HG03097 (cell line): ENCODE results near the gene C1QTNF1.
A peak's percentile ranks its signal among the peaks of the same experiment; 100 is the strongest.
"Not testable (repeated sequence)": the region's sequence is repeated elsewhere in the genome, so short reads cannot be mapped to it uniquely, and the experiment has no call there.

ENCODE experiments used
- ATAC-seq: cut with Tn5 transposase; IDR thresholded peaks from one replicate; pipeline ENCODE4 v1.9.1; 2021; ENCODE audit not compliant: unreplicated experiment, low FRiP score

The C1QTNF1 gene

DNA sequence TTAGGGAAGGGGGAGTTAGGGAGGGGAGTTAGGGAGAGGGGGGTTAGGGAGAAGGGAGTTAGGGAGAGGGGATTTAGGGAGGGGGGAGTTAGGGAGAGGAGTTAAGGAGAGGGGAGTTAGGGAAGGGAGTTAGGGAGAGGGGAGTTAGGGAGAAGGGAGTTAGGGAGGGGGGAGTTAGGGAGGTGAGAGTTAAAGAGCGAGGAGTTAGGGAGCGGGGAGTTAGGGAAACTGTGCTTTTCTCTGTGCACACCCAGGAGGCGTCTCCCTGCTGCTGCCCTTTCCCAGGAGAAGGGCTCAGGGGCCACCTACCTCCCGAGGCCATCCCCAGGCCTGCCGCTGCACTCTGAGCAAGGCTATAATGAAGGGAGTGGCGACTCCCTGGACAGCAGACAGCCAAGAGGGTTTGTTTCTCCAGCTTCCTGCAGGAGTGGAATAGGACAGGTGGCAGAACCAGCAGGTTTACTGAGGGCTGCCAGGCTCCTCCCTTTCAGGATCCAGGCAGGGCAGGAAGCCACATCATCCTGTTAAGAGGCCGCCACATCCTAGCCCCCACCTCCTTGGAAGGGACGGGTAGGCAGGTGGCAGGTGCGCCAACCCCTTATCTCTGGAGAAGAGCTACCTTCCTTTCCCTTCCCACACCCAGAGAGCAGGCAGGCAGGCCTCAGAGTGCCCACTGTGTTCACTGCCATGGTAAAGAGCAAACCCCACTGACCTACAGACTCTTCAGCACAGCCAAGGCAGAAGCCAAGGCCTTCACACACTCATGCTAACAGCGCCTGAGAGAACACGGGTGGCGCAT lies 18.7 kb upstream of the C1QTNF1 start:
- no peak for ATAC-seq

DNA sequence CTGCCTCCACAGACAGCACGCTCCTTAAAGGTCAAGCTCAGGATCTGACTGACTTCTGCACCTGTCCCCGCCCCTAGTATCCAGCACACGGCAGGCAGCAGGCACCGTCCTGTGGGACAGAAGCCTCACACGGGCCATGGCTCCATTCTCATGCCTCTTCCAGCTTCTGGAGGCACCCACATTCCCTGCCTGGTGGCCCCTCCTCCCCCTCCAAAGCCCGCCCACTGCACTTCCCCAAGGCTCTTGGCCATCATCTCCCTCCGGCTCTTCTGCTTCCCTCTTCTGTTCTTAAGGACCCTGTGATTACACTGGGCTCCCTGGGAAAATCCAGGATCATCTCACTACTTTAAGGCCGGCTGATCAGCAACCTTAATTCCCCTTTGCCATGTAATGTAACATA lies 17.9 kb upstream of the C1QTNF1 start:
- no peak for ATAC-seq

DNA sequence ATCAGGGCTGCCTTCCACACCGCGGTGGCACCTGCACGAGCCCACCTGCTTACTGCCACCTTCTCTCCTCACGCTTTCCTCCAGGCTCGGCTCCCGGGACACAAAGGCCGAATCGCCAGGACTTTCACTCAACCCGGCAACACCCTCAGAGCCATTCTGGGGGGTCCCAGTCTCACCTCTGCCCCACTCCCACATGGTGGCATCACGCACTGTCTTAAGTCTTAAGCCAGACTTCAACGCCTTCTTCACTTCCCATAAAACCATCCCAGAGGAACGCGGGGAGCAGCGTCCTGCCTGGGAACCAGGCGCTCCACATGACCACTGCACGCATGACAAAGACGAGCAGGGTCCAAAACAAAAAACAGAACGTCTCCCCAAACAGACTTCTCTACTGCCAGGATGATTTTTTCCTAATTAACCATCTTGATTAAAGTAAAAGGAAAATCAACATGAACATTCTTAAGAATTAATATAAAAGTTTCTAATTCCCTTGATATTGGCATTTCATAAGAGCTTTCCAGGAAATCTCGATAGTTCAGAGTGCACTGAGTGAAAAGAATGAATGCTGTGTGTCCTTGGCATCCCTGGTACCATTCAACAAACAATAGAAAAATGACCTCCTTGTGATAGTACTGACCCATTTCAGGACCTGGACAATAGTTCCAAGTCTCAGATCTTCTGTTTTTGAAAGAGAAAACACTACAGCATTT lies 17.0 kb upstream of the C1QTNF1 start:
- ATAC-seq, result no peak

DNA sequence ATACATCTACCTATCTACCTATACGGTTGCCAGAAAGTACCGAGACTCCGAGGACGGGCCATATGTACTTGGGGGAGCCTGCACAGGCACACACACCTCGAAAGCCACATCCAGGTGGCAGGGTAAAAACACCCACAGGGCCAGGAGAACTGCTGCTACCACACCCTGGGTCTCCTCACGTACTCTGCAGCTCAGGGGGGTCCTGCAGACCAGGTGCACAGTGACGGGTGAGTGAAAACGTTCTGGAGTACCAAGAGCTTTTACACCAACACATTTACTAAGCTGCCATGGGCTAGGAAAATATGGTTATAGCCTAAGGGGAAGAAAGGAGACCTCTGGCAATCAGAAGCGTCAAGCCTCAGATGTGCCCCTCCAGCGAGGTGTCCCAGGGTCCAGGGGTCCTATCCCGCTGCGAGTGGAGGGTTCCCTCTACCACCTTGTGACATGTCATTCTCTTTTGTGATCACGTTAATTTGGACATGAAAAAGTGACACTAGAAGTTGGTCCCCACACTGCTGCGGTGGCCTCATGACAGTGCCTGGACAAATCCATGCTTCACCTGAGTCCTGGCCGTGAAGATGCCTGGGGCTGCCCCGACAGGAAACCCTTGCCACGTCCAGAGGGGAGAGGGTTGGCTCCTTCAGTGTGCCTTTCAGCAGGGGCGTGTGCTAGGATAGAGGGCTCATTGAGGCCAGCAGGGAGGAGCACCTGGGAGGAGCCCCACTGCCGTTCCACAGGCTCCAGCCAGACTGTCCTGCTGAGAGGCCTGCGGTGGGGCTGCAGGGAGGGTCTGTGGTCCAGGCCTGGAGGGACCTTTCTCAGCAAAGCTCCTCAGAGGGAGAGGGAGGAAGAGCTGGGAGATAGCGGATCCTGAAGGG lies 16.2 kb upstream of the C1QTNF1 start:
- no peak for ATAC-seq

DNA sequence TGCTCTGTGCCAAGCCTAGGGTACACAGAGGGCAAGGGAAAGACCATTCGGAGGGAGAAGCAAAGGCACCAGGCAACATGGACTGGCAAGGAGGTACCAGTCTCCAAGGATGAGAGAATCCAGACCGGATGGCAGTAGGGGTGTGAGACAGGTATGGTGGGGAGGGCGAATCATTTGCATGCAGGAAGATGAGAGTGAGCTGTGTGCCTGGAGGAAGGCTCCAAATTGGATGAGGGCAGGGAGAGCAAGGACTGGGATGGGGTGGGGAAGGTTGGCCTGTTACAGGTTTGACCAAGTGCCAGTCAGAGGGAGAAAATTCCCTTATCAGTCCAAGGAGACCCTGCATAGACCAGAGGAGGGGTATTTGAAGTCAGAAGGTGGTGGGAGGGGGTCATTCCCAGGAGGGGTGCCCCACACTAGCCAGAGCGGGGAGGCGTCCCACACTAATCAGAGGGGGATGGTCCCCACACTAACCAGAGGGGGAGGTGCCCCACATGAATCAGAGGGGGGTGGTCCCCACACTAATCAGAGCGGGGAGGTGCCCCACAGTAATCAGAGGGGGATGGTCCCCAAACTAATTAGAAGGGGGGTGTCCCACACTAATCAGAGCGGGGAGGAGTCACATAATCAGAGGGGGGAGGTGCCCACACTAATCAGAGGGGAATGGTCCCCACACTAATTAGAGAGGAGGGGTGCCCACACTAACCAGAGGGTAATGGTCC lies 15.1 kb upstream of the C1QTNF1 start:
- peak; percentile 4 for ATAC-seq

DNA sequence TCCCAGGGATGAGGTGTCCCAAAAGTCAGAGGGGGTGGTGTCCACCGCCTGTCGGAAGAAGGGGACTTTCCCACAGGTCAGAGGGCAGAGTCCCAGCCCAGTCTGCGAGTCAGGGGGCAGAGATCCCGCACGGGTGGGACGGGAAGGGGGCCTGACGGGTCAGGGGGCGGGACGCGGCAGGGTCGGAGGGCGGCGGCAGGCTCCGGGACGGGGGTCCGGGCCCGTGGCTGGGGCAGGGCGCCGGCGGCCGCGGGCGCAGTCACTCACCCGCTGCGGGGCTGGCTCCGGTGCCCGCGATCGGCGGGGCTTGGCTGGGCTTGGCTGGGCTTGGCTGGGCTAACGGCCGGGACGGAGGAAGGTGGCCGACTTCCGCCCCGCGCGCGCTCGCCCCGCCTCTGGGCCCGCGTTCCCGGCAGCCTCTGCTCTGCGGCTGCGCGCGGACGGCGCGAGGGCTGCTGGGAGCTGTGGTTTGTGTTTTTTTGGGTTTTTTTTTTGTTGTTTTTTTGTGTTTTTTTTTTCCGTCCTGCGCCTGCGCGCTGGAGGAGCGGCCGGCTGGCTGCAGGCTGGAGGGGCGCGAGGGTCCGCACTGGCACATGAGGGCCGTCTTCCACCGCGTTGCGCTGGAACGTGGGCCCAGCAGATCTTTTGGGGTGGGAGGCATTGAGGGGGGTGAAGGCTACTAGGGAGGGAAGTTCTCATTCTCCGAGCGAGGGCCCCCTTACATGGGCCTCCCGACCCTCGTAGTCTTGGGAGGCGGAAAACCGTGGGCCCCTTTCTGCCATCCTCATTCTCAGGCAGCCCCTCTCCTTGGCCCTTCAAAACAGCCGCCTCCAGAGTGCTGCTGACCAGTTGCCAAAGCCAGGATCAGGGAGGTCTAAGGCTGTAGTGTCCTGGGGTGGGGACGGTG lies 14.3 kb upstream of the C1QTNF1 start, which contains the start of gene CANT1:
TSS of gene CANT1 (minus strand) at position 368 of the 907 bp plus-strand sequence. CDS start 12,142 bp downstream, outside the sequence.
- peak; percentile 75 for ATAC-seq

DNA sequence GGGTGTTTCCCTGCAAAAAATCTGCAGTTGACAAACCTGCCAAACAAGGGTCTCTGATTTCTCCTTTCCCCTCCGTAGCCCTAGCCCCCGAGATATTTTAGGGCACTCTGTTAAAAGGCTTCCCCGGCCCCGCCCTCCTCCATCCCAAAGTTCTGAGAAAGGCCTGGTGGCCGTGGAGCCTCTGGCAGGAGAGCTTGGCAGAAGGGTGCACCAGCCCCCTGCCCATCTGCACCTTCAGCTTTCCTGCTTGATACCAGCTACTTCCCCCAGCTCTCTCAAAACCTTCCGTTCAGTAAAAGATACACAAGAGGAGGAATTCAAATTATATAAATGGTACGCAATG lies 13.7 kb upstream of the C1QTNF1 start:
- ATAC-seq, result no peak

DNA sequence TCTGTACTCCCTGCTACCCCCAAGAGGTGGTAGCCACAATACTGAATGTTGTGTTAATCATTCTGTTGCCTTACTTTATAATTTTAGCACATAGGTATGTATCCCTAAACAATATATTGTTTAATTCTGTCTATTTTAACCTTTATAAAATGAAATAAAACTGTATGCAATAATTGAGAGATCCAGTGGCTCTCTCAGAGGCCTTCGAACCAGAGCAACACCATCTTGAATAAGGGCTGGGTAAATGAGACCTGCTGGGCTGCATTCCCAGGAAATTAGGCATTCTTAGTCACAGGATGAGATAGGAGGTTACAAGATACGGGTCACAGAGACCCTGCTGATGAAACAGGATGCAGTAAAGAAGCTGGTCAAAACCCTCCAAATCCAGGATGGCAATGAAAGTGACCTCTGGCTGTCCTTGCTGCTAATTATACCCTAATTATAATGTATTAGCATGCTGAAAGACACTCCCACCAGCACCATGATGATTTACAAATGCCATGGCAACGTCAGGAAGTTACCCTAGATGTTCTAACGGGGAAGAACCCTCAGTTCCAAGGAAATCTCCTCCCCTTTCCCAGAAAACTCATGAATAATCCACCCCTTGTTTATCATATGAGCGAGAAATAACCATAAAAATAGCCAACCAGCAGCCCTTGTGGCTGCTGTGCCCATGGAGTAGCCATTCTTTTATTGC lies 12.4 kb upstream of the C1QTNF1 start:
- no peak for ATAC-seq

DNA sequence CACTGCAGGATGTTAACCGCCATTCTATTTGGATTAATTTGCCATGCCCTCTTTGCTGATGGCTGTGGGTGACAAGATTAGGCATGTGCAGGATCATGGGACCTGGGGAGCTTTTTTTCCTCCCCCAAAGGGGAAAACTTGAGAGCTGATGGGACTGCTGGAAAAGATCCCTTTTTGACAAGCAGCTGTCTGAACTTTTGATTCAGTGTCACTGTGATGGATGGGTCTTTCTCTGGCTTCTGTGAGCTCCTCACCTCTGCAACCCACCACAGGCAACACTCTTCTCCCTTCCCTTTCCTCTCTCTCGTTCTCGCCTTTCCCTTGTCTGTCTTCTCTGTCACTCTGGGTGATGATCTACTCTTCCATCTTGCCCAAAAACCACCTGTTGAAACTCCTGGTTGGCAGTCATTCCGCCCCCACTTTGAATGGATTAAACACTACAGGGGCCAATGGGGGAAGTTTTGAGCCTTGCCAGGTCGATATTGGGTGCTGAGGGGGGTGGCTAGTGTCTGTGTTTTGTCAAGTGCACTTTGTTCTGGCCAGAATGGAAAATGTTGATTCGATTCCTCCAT lies 11.3 kb upstream of the C1QTNF1 start:
- no peak for ATAC-seq

DNA sequence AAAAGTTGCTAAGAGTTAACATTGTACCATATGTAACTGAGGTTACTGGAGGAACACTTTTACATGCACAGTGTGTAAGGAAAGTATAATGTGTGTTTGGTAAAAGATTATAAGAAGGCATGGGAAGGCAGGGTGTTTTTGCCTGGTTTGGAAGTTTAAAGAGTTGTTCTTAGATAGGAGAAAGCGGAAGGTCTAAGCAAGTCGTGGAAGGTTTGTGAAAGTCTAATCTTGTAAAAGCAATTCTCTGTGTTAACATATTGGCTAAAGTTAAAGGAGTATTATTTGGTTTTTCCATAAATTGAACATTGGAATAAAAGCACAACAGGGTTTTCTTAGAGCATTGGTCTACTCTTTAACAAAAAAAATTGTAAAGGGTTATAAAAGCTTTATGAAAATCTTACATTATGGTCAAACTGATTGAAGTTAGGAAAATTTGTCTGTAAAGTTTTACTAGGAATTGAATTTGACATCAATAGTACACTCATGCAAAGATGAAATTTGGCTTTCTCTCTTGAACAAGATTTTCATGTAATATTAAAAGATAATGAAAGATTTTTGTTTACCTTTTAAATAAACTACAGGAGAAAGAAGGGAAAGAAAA lies 9.7 kb upstream of the C1QTNF1 start:
- no peak for ATAC-seq

DNA sequence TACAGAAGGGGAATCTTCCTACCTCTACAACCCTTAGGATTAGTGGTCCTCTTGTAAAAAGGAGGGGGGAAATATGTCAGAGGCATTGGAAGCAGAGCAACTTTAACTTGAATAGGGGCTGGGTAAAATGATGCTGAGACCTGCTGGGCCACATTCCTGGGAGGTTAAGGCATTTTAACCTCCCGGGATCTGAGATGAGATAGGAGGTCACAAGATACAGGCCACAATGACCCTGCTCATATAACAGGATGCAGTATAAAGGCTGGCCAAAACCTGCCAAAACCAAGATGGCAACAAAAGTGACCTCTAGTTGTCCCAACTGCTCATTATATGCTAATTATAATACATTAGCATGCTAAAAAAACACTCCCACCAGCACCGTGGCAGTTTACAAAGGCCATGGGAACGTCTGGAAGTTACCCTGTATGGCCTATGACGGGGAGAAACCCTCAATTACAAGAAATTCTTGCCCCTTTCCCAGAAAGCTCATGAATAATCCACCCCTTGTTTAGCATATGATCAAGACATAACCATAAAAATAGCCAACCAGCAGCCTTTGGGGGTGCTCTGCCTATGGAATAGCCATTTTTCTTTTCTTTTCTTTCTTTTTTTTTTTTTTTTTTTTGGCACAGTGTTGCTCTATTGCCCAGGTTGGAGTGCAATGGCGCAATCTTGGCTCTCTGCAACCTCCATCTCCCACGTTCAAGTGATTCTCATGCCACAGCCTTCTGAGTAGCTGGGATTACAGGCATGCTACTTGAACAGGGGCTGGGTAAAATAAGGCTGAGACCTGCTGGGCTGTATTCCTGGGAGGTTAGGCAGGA lies 6.2 kb upstream of the C1QTNF1 start:
- no peak for ATAC-seq

DNA sequence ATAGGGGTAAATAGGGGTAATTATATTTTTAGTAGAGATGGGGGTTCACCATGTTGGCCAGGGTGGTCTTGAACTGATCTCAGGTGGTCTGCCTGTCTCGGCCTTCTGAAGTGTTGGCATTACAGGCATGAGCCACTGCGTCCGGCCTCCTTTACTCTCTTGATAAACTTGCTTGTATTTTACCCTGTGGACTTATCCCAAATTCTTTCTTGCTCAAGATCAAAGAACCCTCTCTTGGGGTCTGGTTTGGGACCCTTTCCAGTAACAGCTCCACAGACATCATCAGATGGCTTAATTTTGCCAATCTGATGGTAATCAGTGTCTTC lies 5.6 kb upstream of the C1QTNF1 start:
- no peak for ATAC-seq

DNA sequence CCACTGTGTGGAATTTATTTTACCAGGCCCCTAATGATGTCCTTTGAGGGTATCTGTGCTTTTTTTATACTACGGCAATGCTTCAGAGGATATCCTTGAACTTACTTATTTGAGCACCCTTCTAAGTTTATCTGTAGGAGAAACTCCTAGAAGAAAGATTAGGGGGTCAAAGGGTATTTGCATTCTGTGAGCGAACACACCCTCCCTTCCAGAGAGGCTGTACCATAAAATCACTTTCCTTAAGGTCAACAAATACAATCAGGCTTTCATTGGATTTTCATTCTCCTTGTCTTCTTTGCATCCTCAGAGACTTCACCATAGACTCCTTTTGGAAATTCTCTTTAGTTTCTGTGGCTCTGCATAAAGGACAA lies 4.7 kb upstream of the C1QTNF1 start:
- no peak for ATAC-seq

DNA sequence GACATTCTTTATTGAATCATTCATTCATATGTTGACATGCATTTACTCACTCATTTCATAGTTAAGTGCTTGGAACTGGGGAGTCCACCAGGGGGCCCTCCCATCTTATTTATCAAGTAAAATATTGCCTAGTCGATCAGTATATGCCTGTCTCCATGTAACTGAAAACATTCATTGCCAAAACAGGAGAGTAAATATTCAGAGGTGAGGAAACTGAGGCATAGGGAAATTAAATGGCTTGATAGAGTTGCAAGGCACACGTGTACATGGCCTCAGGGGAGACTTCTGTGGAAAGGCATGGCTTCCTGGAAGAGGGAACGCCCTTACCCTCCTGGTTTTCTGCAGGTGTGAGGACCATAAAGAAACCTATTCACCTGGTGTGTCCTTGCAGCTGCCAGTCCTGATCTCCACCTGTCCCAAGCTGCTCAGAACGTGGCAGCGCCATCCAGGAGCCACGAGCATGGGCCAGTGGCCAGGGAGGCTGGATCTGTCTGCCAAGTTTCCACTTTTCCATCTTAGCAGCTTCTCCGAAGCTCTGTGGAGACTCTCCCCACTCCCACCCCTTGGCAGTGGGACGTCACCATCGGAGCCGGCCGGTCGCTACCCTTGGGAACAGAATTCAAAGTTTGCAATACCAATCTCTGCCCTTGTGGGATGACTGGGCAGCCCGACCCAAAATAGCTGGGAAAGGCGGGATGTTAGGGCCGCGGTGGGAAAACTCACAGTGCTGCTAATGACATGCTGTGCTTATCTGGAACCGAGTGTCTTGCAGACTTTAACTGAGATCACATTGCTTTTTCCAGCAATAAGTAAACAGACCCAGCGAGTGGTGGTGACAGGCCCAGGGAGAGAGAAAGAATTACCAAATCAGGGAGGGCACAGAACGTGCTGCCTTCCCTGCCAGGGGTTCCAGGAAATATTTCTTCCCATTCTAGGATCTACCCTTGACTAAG lies 4.1 kb upstream of the C1QTNF1 start:
- no peak for ATAC-seq

DNA sequence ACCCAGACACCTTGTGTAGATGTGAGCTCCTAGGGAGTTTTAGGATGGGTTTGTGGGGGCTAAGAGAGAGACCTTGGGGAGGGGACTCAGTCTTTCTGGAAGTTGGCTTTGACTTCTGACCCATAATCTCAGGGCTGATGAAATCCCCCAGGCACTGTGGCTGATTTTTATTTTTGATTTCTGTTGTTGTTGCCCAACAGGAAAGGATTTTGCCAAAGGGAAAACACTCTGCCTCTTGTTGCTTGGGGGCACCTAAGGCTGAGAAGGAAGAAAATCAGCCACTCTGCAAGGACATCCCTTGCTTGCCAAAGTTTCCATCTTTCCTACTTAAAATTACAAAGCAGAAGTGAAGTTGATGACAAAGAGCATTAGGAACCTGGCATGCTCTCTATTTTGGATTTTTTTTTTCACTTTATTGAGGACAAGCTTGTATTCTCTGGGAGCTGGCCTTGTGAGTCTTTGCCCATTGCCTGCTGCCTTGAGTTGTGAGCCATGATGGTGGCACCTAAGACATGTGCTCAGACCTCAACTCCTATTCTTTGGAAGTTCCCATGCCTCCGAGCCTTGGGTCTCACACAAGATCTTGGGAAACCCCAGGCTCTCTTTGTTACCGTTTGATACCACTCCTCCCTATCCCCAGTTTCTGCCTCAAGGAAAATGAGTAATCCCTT lies 3.2 kb upstream of the C1QTNF1 start:
- ATAC-seq, result no peak

DNA sequence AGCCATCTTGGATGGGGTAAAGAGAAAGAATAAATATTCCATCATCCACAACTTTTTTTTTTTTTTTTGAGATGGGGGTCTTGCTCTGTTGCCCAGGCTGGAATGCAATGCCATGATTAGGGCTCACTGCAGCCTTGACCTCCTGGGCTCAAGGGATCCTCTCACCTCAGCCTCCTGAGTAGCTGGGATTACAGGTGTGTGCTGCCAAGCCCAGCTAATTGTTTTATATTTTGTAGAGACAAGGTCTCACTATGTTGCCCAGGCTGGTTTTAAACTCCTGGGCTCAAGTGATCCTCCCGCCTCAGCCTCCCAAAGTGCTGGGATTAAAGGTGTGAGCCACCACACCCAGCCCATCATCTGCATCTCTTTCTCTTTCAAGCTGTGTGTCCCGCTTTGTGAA lies 2.0 kb upstream of the C1QTNF1 start:
- ATAC-seq, result not testable (repeated sequence)
